SK-N-SH (cell line): ENCODE results near the gene MAG. TPM values are rescaled to one million over a fixed set of nuclear protein-coding genes. Genes with fewer than 3 reads are reported as not detected.

Source experiments
- CTCF ChIA-PET: fragments of 300-600, 350-600 bp; formaldehyde crosslinking; extraction: SDS; loops from one replicate; lab custom pipeline; 2021; lab: Yijun Ruan, JAX
- POLR2A ChIA-PET: fragments of 350-600 bp; sonication (Branson Sonifier 250); formaldehyde crosslinking; extraction: SDS; loops from one replicate; lab custom pipeline; 2020; ENCODE audit warnings: antibody characterized with exemption, inconsistent platforms; lab: Yijun Ruan, JAX
- DNase-seq: peaks from one replicate; pipeline ENCODE4 v3.0.0; 2012
- H2AFZ ChIP-seq: fragments of 200-600 bp; sonication (generic); 2 replicates; pipeline ENCODE4 v1.8.1; 2016; ENCODE audit warnings: antibody characterized with exemption, mild to moderate bottlenecking, low read depth
- H3F3A ChIP-seq: fragments of 200-600 bp; sonication (generic); replicated peaks from 2 replicates; pipeline ENCODE3; 2016; ENCODE audit warnings: antibody characterized with exemption, mild to moderate bottlenecking; ENCODE audit not compliant: insufficient read depth
- H3K27ac ChIP-seq, 2 experiments: fragments of 200-500 bp in 1 of 2; fragments of 200-600 bp in 1 of 2; sonication (Bioruptor generic) in 1 of 2; sonication (generic), shearing (Covaris generic) in 1 of 2; 2 replicates each; pipeline versions ENCODE4 v1.5.1 to v1.6.1; 2014 to 2016; ENCODE audit warnings: low read depth in 2 of 2, inconsistent platforms in 1 of 2, low read length in 1 of 2, mild to moderate bottlenecking in 1 of 2, mixed read lengths in 1 of 2
- H3K27me3 ChIP-seq: fragments of 200-600 bp; sonication (generic), shearing (Covaris generic); 2 replicates; pipeline ENCODE4 v1.6.1; 2016; ENCODE audit warnings: mixed run types; ENCODE audit not compliant: insufficient read depth
- H3K36me3 ChIP-seq, 2 experiments: fragments of 200-500 bp in 1 of 2; fragments of 200-600 bp in 1 of 2; sonication (Bioruptor generic) in 1 of 2; sonication (generic) in 1 of 2; replicated peaks in 1 of 2; 2 replicates each; pipeline versions ENCODE3 to v1.5.1; 2014 to 2016; ENCODE audit warnings: low read length in 1 of 2, mild to moderate bottlenecking in 1 of 2; ENCODE audit not compliant: insufficient read depth in 2 of 2, control insufficient read depth in 1 of 2
- H3K4me1 ChIP-seq, 2 experiments: fragments of 200-500 bp in 1 of 2; fragments of 200-600 bp in 1 of 2; sonication (Bioruptor generic) in 1 of 2; sonication (generic), shearing (Covaris generic) in 1 of 2; 2 replicates each; pipeline versions ENCODE4 v1.5.1 to v1.6.1; 2014 to 2016; ENCODE audit warnings: low read depth in 1 of 2, low read length in 1 of 2, mixed run types in 1 of 2; ENCODE audit not compliant: insufficient read depth in 2 of 2, control insufficient read depth in 1 of 2
- H3K4me2 ChIP-seq: fragments of 200-600 bp; sonication (generic), shearing (Covaris generic); 2 replicates; pipeline ENCODE4 v1.6.1; 2017; ENCODE audit warnings: mixed run types
- H3K4me3 ChIP-seq, 2 experiments: fragments of 200-500 bp in 1 of 2; fragments of 200-600 bp in 1 of 2; sonication (Bioruptor generic) in 1 of 2; sonication (generic), shearing (Covaris generic) in 1 of 2; 2 replicates each; pipeline versions ENCODE4 v1.5.1 to v1.8.1; 2014 to 2016; ENCODE audit warnings: low read depth in 2 of 2, inconsistent platforms in 1 of 2, low read length in 1 of 2, mild to moderate bottlenecking in 1 of 2, mixed read lengths in 1 of 2, moderate library complexity in 1 of 2
- H3K79me2 ChIP-seq: fragments of 200-600 bp; sonication (generic); 2 replicates; pipeline ENCODE4 v1.8.1; 2017; ENCODE audit warnings: mild to moderate bottlenecking; ENCODE audit not compliant: insufficient read depth
- H3K9ac ChIP-seq: fragments of 200-600 bp; sonication (generic); 2 replicates; pipeline ENCODE4 v1.6.1; 2017; ENCODE audit warnings: mixed run types
- H3K9me2 ChIP-seq: fragments of 200-600 bp; sonication (generic); 2 replicates; pipeline ENCODE4 v1.6.1; 2017; ENCODE audit warnings: mixed run types
- H3K9me3 ChIP-seq: fragments of 200-600 bp; sonication (generic); 2 replicates; pipeline ENCODE4 v1.6.1; 2017; ENCODE audit warnings: mixed run types, mild to moderate bottlenecking, moderate library complexity
- H4K20me1 ChIP-seq: fragments of 200-600 bp; sonication (generic); 2 replicates; pipeline ENCODE4 v1.6.1; 2017; ENCODE audit warnings: mild to moderate bottlenecking, mixed run types; ENCODE audit not compliant: insufficient read depth
- CHD2 ChIP-seq: fragments of 150-350 bp; IDR thresholded peaks from 2 replicates; pipeline ENCODE4 v1.6.1; 2018; ENCODE audit warnings: low read length; ENCODE audit not compliant: partially characterized antibody
- ELF1 ChIP-seq: IDR thresholded peaks from 2 replicates; pipeline ENCODE4 v1.4.0; 2012
- EP300 ChIP-seq, 2 experiments: IDR thresholded peaks; 2 replicates each; pipeline versions ENCODE4 v1.4.0 to v1.6.1; 2012; ENCODE audit warnings: borderline replicate concordance in 1 of 2, low read depth in 1 of 2, low read length in 1 of 2
- EZH2phosphoT487 ChIP-seq: fragments of 200-600 bp; sonication (generic); IDR thresholded peaks from 2 replicates; pipeline ENCODE4 v1.6.1; 2017; ENCODE audit warnings: low read depth, mixed run types, mild to moderate bottlenecking, antibody characterized with exemption, moderate library complexity, borderline replicate concordance
- FOSL2 ChIP-seq: IDR thresholded peaks from 2 replicates; pipeline ENCODE4 v1.4.0; 2012; ENCODE audit warnings: low read depth, mild to moderate bottlenecking, moderate library complexity, borderline replicate concordance
- GABPA ChIP-seq: IDR thresholded peaks from 2 replicates; pipeline ENCODE4 v1.4.0; 2012; ENCODE audit warnings: low read depth, mild to moderate bottlenecking
- GATA2 ChIP-seq: sonication (generic); formaldehyde crosslinking; IDR thresholded peaks from 2 replicates; pipeline ENCODE4 v1.5.0; 2020; ENCODE audit warnings: mild to moderate bottlenecking, missing genetic modification reagents
- JUND ChIP-seq: IDR thresholded peaks from 2 replicates; pipeline ENCODE4 v1.4.0; 2012
- MEF2A ChIP-seq: IDR thresholded peaks from 2 replicates; pipeline ENCODE4 v1.4.0; 2012; ENCODE audit warnings: low read depth, borderline replicate concordance
- MXI1 ChIP-seq: IDR thresholded peaks from 2 replicates; pipeline ENCODE4 v1.6.1; 2012; ENCODE audit warnings: mild to moderate bottlenecking, low read depth, low read length, improper control_type of control experiment
- NFIC ChIP-seq: IDR thresholded peaks from 2 replicates; pipeline ENCODE4 v1.4.0; 2012; ENCODE audit warnings: borderline replicate concordance
- NRF1 ChIP-seq: IDR thresholded peaks from 2 replicates; pipeline ENCODE4 v1.6.1; 2012; ENCODE audit warnings: low read depth, mild to moderate bottlenecking, low read length
- RAD21 ChIP-seq: IDR thresholded peaks from 2 replicates; pipeline ENCODE4 v1.6.1; 2012; ENCODE audit warnings: mild to moderate bottlenecking, low read length
- RXRA ChIP-seq: IDR thresholded peaks from 2 replicates; pipeline ENCODE4 v1.4.0; 2012; ENCODE audit warnings: low read depth, mild to moderate bottlenecking, borderline replicate concordance
- TAF1 ChIP-seq: IDR thresholded peaks from 2 replicates; pipeline ENCODE4 v1.6.1; 2012; ENCODE audit warnings: low read depth, mild to moderate bottlenecking, low read length, moderate library complexity, borderline replicate concordance
- TCF12 ChIP-seq: IDR thresholded peaks from 2 replicates; pipeline ENCODE4 v1.4.0; 2012
- TEAD4 ChIP-seq: IDR thresholded peaks from 2 replicates; pipeline ENCODE4 v1.4.0; 2012; ENCODE audit warnings: mild to moderate bottlenecking, borderline replicate concordance; ENCODE audit not compliant: insufficient read depth
- USF1 ChIP-seq: IDR thresholded peaks from 2 replicates; pipeline ENCODE4 v1.4.0; 2012; ENCODE audit warnings: low read depth, borderline replicate concordance
- WGBS: methylation state at CpG from one replicate; pipeline ENCODE4 v1.1.6; 2017; ENCODE audit warnings: low lambda C conversion rate; 5-methylcytosine and 5-hydroxymethylcytosine counted together
- polyA plus RNA-seq, 3 experiments: library from polyadenylated mRNA; depleted of rRNA; stranded (reverse); fragments of >200 nt; gene quantifications; 2 replicates each; pipeline ENCODE4 v1.2.3, GENCODE V29; 2012
- TF ChIP-seq, protein P1 (sequence below): IDR thresholded peaks from 2 replicates; pipeline ENCODE4 v1.4.0; 2012; ENCODE audit warnings: low read depth
- TF ChIP-seq, protein P2 (sequence below): fragments of 200-600 bp; sonication (generic); IDR thresholded peaks from 2 replicates; pipeline ENCODE4 v1.6.1; 2017; ENCODE audit warnings: antibody characterized with exemption, mild to moderate bottlenecking, moderate library complexity
- TF ChIP-seq, protein P3 (sequence below): fragments of 150-350 bp; IDR thresholded peaks from 2 replicates; pipeline ENCODE4 v1.6.1; 2016; ENCODE audit warnings: mild to moderate bottlenecking, low read depth, low read length

Gene MAG
- polyA plus RNA-seq, 1 of the 3 experiments (the other 2 are of a cell fraction): not detected

DNA sequence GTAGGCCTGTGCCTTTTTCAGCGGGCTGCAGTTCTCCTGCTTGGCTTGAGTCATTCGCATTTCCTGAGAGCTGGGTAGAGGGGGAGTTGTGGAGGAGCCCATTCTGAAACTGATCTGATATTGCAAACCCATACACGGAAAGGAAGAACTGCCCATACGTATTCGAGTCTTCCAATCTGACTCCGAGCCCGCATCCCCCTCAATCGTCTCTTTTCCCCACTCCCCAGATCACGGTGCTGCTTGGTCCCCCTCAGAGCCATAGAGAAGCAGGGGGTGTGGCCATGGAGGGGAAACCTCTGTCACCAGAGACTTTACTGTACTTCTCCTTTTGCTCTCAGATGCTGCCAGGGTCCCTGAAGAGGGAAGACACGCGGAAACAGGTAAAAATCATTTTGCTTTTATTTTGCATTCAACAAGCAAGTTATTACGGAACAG, 36.9 kb downstream of the MAG start, which contains the start of gene CD22:
TSS of gene CD22 (plus strand) at position 337 of the 435 bp plus-strand sequence. CDS start 2,854 bp downstream, outside the sequence.
- no peak for DNase-seq
- no peak within 1 kb of the TSS for H3K27ac ChIP-seq
- H3K9me2 ChIP-seq: no peaks in the 10 kb centered on the region
- H2AFZ ChIP-seq: no peak within 1 kb of the TSS
- 32% methylated on average over 9 of the region's 12 CpGs for WGBS
- no peaks in the 10 kb centered on the region for H3K79me2 ChIP-seq
- H3K27me3 ChIP-seq: peaks cover 76% of the 10 kb centered on the region
- H3K9ac ChIP-seq: no peak within 1 kb of the TSS
- no peaks in the 10 kb centered on the region for H4K20me1 ChIP-seq
- no peak within 1 kb of the TSS for H3K4me3 ChIP-seq
- POLR2A ChIA-PET: no interaction called here
- TF ChIP-seq GABPA: no peak
- TF ChIP-seq, protein P1, sequence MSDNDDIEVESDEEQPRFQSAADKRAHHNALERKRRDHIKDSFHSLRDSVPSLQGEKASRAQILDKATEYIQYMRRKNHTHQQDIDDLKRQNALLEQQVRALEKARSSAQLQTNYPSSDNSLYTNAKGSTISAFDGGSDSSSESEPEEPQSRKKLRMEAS: no peak
- no peak for TF ChIP-seq TEAD4
- no peak for TF ChIP-seq RAD21
- no peak for TF ChIP-seq MEF2A
- TF ChIP-seq MXI1: no peak
- no peak within 1 kb of the TSS for H3K4me2 ChIP-seq
- H3K9me3 ChIP-seq: no peaks in the 10 kb centered on the region
- no peaks in the 10 kb centered on the region for H3F3A ChIP-seq
- CTCF ChIA-PET: interaction anchor here (0.9 kb wide), 1 partner anchor 134 kb away, joined by 3 read pairs; no protein-coding TSS in a partner anchor
- no peaks in the 10 kb centered on the region for H3K4me1 ChIP-seq
- no peaks in the 10 kb centered on the region for H3K36me3 ChIP-seq

DNA sequence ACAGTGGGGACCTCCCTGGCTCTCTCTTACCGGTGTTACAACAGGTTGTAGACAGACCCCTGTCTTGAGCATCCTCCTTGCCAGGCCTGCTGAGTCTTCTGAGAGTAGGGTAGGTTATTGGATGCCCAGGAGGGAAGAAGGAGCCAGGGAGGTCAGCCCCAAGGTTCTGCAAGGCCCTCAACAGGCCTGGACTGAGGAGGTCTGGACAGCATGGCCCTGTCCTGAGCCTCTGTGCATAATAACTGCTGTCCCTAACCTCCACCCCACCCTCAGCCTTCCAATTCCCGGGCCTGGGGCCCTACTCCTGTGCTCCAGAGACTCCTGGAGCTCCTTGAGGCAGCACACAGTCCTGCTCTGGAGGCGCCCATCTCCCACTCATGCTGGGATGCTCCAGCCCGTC, 37.4 kb downstream of the MAG start:
- Histone ChIP-seq H3K9me3 (no peaks in the 10 kb centered on the region), H3K36me3 (no peaks in the 10 kb centered on the region), H3F3A (no peaks in the 10 kb centered on the region), H3K4me1 (no peaks in the 10 kb centered on the region), H2AFZ (no peak overlapping the region), H3K9me2 (no peaks in the 10 kb centered on the region), H3K79me2 (no peaks in the 10 kb centered on the region), H3K4me2 (no peak overlapping the region), H3K27ac (no peak overlapping the region), H3K9ac (no peak overlapping the region), H4K20me1 (no peaks in the 10 kb centered on the region), H3K27me3 (peaks cover 80% of the 10 kb centered on the region), H3K4me3 (no peak overlapping the region)
- ChIA-PET POLR2A (no interaction called here), CTCF (no interaction called here)
- WGBS: 4% methylated on average over 4 of the region's 4 CpGs
- TF ChIP-seq, protein P2, sequence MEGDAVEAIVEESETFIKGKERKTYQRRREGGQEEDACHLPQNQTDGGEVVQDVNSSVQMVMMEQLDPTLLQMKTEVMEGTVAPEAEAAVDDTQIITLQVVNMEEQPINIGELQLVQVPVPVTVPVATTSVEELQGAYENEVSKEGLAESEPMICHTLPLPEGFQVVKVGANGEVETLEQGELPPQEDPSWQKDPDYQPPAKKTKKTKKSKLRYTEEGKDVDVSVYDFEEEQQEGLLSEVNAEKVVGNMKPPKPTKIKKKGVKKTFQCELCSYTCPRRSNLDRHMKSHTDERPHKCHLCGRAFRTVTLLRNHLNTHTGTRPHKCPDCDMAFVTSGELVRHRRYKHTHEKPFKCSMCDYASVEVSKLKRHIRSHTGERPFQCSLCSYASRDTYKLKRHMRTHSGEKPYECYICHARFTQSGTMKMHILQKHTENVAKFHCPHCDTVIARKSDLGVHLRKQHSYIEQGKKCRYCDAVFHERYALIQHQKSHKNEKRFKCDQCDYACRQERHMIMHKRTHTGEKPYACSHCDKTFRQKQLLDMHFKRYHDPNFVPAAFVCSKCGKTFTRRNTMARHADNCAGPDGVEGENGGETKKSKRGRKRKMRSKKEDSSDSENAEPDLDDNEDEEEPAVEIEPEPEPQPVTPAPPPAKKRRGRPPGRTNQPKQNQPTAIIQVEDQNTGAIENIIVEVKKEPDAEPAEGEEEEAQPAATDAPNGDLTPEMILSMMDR: no peak
- no peak for TF ChIP-seq NRF1
- DNase-seq: no peak

DNA sequence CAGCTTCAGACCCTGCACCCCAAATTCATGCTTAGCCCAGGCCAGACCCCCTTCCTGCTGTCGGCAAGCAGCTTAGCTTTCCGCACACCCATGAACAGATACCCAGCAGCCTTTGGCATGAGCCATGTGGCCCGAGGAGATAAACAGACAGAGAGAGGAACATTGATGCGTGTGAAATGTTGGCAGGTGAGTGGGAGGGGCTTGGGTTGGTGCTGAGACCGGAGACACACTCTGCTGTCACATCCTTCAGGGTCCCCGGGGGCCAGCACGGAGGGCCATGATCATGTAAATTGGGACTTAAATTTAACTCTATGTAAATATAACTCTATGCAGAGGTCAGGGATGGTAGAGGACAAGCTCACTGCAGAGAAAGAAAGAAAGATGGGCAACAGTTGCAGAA, 38.5 kb downstream of the MAG start:
- 6% methylated on average over 7 of the region's 7 CpGs for WGBS
- Histone ChIP-seq H3K4me2 (no peak overlapping the region), H3K9me3 (no peaks in the 10 kb centered on the region), H3K4me3 (no peak overlapping the region), H2AFZ (no peak overlapping the region), H3K4me1 (no peaks in the 10 kb centered on the region), H3K79me2 (no peaks in the 10 kb centered on the region), H3K27me3 (peaks cover 84% of the 10 kb centered on the region), H3K9me2 (no peaks in the 10 kb centered on the region), H3K9ac (no peak overlapping the region), H3K36me3 (no peaks in the 10 kb centered on the region), H4K20me1 (no peaks in the 10 kb centered on the region), H3K27ac (no peak overlapping the region), H3F3A (no peaks in the 10 kb centered on the region)
- ChIA-PET CTCF (interaction anchor here (1.8 kb wide), 1 partner anchor 14 kb away, joined by 4 read pairs; no protein-coding TSS in a partner anchor), POLR2A (no interaction called here)
- DNase-seq: no peak
- no peak for TF ChIP-seq EP300 (IDR thresholded peaks at IDR 0.05; ENCODE audit: borderline replicate concordance in 1 of 2, low read depth in 1 of 2, low read length in 1 of 2)
- TF ChIP-seq TCF12: no peak
- TF ChIP-seq JUND: no peak
- no peak for TF ChIP-seq FOSL2
- TF ChIP-seq TAF1: no peak
- no peak for TF ChIP-seq GABPA
- TF ChIP-seq CHD2: no peak
- TF ChIP-seq, protein P3, sequence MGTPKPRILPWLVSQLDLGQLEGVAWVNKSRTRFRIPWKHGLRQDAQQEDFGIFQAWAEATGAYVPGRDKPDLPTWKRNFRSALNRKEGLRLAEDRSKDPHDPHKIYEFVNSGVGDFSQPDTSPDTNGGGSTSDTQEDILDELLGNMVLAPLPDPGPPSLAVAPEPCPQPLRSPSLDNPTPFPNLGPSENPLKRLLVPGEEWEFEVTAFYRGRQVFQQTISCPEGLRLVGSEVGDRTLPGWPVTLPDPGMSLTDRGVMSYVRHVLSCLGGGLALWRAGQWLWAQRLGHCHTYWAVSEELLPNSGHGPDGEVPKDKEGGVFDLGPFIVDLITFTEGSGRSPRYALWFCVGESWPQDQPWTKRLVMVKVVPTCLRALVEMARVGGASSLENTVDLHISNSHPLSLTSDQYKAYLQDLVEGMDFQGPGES: no peak
- TF ChIP-seq GATA2 (CRISPR knock-in tag): no peak
- no peak for TF ChIP-seq TEAD4
- no peak for TF ChIP-seq USF1
- no peak for TF ChIP-seq ELF1
- no peak for TF ChIP-seq EZH2phosphoT487
- TF ChIP-seq RXRA: no peak
- TF ChIP-seq NFIC: no peak
